Measurements from ENCODE around the gene TOX2. TPM values are rescaled to one million over a fixed set of nuclear protein-coding genes. Genes with fewer than 3 reads are reported as not detected.

The TOX2 gene
- total RNA-seq, 1 experiment from 2014 or later: 1.7 TPM

DNA sequence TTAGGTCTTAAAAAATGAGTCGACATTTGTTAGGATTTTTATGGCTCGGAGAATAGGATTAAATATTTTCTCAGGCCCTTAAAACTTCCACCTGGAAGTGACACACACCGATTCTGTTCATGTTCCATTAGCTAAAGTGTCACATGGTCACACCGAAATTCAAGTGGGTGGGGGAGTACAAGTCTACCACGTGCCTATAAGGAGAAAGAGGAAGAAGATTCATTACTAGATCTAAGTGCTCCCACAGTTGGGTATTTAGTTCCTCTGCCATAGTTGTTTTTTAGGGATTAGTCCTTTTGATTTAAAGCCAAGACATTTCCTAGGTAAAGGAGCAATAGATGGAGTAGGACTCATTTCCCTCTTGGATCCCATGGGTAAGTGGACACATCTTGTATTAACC is 4.9 kb upstream of the TOX2 start:
- Mint-ChIP-seq H3K4me1 (peaks cover 3 to 6% of the 10 kb centered on the region in 2 experiments; a peak in 3 of 4 replicates), H3K27me3 (ENCODE audit: low read depth) (peaks cover 30% of the 10 kb centered on the region), H3K4me3 (no peak overlapping the region), H3K9me3 (peaks cover 22% of the 10 kb centered on the region in 2 experiments; a peak in 4 of 5 replicates), H3K27ac (no peak overlapping the region), H3K36me3 (ENCODE audit: insufficient read depth in 1 of 3, low read depth in 3 of 3) (peaks cover 0 to 2% (median 0%) of the 10 kb centered on the region in 3 experiments; a peak in 3 of 7 replicates)
- no peaks in the 10 kb centered on the region for H3K4me1 ChIP-seq (ENCODE audit: insufficient read depth, low read length)
- no peak overlapping the region for H3T11ph ChIP-seq (ENCODE audit: low read length)
- H3K4ac ChIP-seq (ENCODE audit: low read depth, low read length): no peak overlapping the region
- no peak overlapping the region for H2BK120ac ChIP-seq (ENCODE audit: low read depth, low read length, poor library complexity, severe bottlenecking)
- no peak overlapping the region for H3K23ac ChIP-seq (ENCODE audit: insufficient read length, low read depth, low read length)
- no peak overlapping the region for H3K27ac ChIP-seq (ENCODE audit: insufficient read length, low read depth, low read length)
- H3K4me2 ChIP-seq (ENCODE audit: insufficient read depth, insufficient read length, low read length): no peak overlapping the region
- H3K9me3 ChIP-seq (ENCODE audit: control insufficient read depth, low read depth, low read length): no peaks in the 10 kb centered on the region
- no peak overlapping the region for H2BK12ac ChIP-seq (ENCODE audit: insufficient read length, low read depth, low read length)
- H2AFZ ChIP-seq (ENCODE audit: low read length): no peak overlapping the region
- no peak overlapping the region for H4K8ac ChIP-seq (replicated peaks; ENCODE audit: insufficient read length, low read depth, low read length)
- H3K79me1 ChIP-seq (ENCODE audit: insufficient read depth, low read depth, low read length, poor library complexity, severe bottlenecking): no peaks in the 10 kb centered on the region
- H3K56ac ChIP-seq (ENCODE audit: insufficient read length, low read depth, low read length): no peak overlapping the region
- H2AK5ac ChIP-seq (ENCODE audit: insufficient read length, low read length): no peak overlapping the region
- no CpG with 5 or more reads among the region's 5 CpGs for WGBS (ENCODE audit: extremely low coverage, insufficient read length, low lambda C conversion rate)
- H2BK20ac ChIP-seq (ENCODE audit: low read depth, low read length, poor library complexity, severe bottlenecking): no peak overlapping the region
- peaks cover 2% of the 10 kb centered on the region; the same call in 1 of the 2 replicates for H3K27me3 ChIP-seq (ENCODE audit: insufficient read depth, low read length)
- TF ChIP-seq, protein P1, sequence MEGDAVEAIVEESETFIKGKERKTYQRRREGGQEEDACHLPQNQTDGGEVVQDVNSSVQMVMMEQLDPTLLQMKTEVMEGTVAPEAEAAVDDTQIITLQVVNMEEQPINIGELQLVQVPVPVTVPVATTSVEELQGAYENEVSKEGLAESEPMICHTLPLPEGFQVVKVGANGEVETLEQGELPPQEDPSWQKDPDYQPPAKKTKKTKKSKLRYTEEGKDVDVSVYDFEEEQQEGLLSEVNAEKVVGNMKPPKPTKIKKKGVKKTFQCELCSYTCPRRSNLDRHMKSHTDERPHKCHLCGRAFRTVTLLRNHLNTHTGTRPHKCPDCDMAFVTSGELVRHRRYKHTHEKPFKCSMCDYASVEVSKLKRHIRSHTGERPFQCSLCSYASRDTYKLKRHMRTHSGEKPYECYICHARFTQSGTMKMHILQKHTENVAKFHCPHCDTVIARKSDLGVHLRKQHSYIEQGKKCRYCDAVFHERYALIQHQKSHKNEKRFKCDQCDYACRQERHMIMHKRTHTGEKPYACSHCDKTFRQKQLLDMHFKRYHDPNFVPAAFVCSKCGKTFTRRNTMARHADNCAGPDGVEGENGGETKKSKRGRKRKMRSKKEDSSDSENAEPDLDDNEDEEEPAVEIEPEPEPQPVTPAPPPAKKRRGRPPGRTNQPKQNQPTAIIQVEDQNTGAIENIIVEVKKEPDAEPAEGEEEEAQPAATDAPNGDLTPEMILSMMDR (conservative IDR thresholded peaks at IDR 0.05): no peak
- no peak for DNase-seq
- H3K79me2 ChIP-seq (ENCODE audit: insufficient read depth, low read length): no peaks in the 10 kb centered on the region
- H2BK5ac ChIP-seq (ENCODE audit: insufficient read length, low read length): no peak overlapping the region
- no peak overlapping the region for H4K5ac ChIP-seq (ENCODE audit: insufficient read length, low read depth, low read length)
- no peak overlapping the region for H3K18ac ChIP-seq (ENCODE audit: insufficient read length, low read depth, low read length)
- no peak overlapping the region for H3K14ac ChIP-seq (ENCODE audit: insufficient read depth, low read length)
- no peaks in the 10 kb centered on the region for H4K20me1 ChIP-seq (ENCODE audit: control insufficient read depth, insufficient read depth, insufficient read length)
- peaks cover 5% of the 10 kb centered on the region for H3K23me2 ChIP-seq (ENCODE audit: insufficient read length, low read depth, low read length, poor library complexity, severe bottlenecking)
- H4K91ac ChIP-seq (ENCODE audit: insufficient read length, low read depth, low read length): no peak overlapping the region
- H3K9ac ChIP-seq (ENCODE audit: extremely low read depth, insufficient read length, low read length): no peak overlapping the region
- H2BK15ac ChIP-seq (ENCODE audit: low read depth, low read length): no peak overlapping the region
